HL-60 (cell line): ENCODE measurements around the gene NPPC.

Experiments used
- DNase-seq, 2 experiments: peaks; one replicate each; pipeline ENCODE4 v3.0.0-alpha.2; 2010 to 2020; ENCODE audit warnings: low read depth in 1 of 2, low spot score in 1 of 2
- H3K27ac ChIP-seq: fragments of 250-450 bp; sonication (Bioruptor Pico); replicated peaks from 2 replicates; pipeline ENCODE4 v1.5.1; 2020; ENCODE audit warnings: mild to moderate bottlenecking, moderate library complexity
- H3K27me3 ChIP-seq: fragments of 250-450 bp; sonication (Bioruptor Pico); 2 replicates; pipeline ENCODE4 v1.5.1; 2021; ENCODE audit warnings: mild to moderate bottlenecking, moderate library complexity; ENCODE audit not compliant: insufficient read depth, poor library complexity, severe bottlenecking
- H3K4me3 ChIP-seq: replicated peaks from 2 replicates; pipeline ENCODE4 v1.5.1; 2011; ENCODE audit warnings: mild to moderate bottlenecking, control low read depth, low read length; ENCODE audit not compliant: insufficient read depth
- CTCF ChIP-seq: IDR thresholded peaks from one replicate; pipeline ENCODE4 v1.5.1; 2011; ENCODE audit warnings: low read length, control low read depth, inconsistent platforms; ENCODE audit not compliant: insufficient read depth
- GABPA ChIP-seq: IDR thresholded peaks from 2 replicates; pipeline ENCODE4 v1.6.1; 2012; ENCODE audit warnings: low read depth
- POLR2AphosphoS5 ChIP-seq: IDR thresholded peaks from 2 replicates; pipeline ENCODE4 v1.6.1; 2012; ENCODE audit warnings: low read depth
- REST ChIP-seq: IDR thresholded peaks from 2 replicates; pipeline ENCODE4 v1.6.1; 2012; ENCODE audit warnings: low read depth; ENCODE audit not compliant: insufficient replicate concordance
- SPI1 ChIP-seq: IDR thresholded peaks from 2 replicates; pipeline ENCODE4 v1.6.1; 2012; ENCODE audit warnings: low read depth, mild to moderate bottlenecking, borderline replicate concordance

NPPC gene

GRCh38 chr2:231960810-231961348 lies 34.7 kb upstream of the NPPC start:
- Histone ChIP-seq H3K27me3 (no peaks in the 10 kb centered on the region), H3K4me3 (peak overlapping the region; percentile 99), H3K27ac (peak overlapping the region; percentile 87)
- DNase-seq, result no peak
- no peak for TF ChIP-seq POLR2AphosphoS5
- TF ChIP-seq CTCF, result no peak
- TF ChIP-seq GABPA, result no peak
- no peak for TF ChIP-seq SPI1
- no peak for TF ChIP-seq REST

- Histone ChIP-seq H3K27ac (no peak overlapping the region), H3K4me3 (no peak overlapping the region), H3K27me3 (no peaks in the 10 kb centered on the region)
- DNase-seq, result no peak
- TF ChIP-seq REST (no peak), SPI1 (no peak), POLR2AphosphoS5 (no peak), GABPA (no peak), CTCF (no peak)
Observed at GRCh38 chr2:231957913-231958763, 31.9 kb upstream of the NPPC start.

- no peak for TF ChIP-seq CTCF
- Histone ChIP-seq H3K4me3 (no peak overlapping the region), H3K27ac (no peak overlapping the region), H3K27me3 (no peaks in the 10 kb centered on the region)
- DNase-seq, result no peak
Observed at GRCh38 chr2:231955758-231956472, 29.7 kb upstream of the NPPC start.
